Spleen (tissue), 7 donors: ENCODE measurements around the gene PRSS2.
"Not testable (repeated sequence)": the region's sequence is repeated elsewhere in the genome, so short reads cannot be mapped to it uniquely, and the experiment has no call there.

ENCODE experiments used
- CTCF ChIP-seq, 11 experiments: fragments of 200-600 bp in 7 of 11; fragments of 450-650 bp in 4 of 11; sonication (generic) in 4 of 11; IDR thresholded peaks in 8 of 11; conservative IDR thresholded peaks in 3 of 11; 1 replicate in 7 of 11; 2 replicates in 4 of 11; pipeline versions ENCODE4 v1.4.0 to v1.8.0; 2016 to 2021; ENCODE audit warnings: antibody characterized with exemption in 11 of 11, inconsistent platforms in 4 of 11, mild to moderate bottlenecking in 1 of 11
- POLR2A ChIP-seq, 3 donors: fragments of 450-650 bp; IDR thresholded peaks; one replicate each; pipeline ENCODE4 v1.5.1; 2017; ENCODE audit warnings: antibody characterized with exemption in 3 of 3, mild to moderate bottlenecking in 1 of 3
- donor health status: DM: no; HTN: no; CAD: no; lungs with moderate emphysema.
- donor health status: DM: no; HTN: no; CAD: no.
- donor health status: DM: no; HTN: no; CAD: no.

GRCh38 chr7:142753925-142754491, 16.8 kb upstream of the PRSS2 start:
- TF ChIP-seq CTCF (IDR thresholded peaks at IDR 0.05 in 8 of 11, conservative IDR thresholded peaks at IDR 0.05 in 3 of 11); POLR2A (IDR thresholded peaks at IDR 0.05): not testable (repeated sequence)
